Measurements from ENCODE around the gene DDX5. TPM values are rescaled to one million over a fixed set of nuclear protein-coding genes. Genes with fewer than 3 reads are reported as not detected.
A peak's percentile ranks its signal among the peaks of the same experiment; 100 is the strongest.

The DDX5 gene
- total and polyA plus RNA-seq, 2 of the 4 experiments (the other 2 are of a cell fraction), result 253 to 781 TPM

- no peak overlapping the region for H2AK9ac ChIP-seq (replicated peaks; ENCODE audit: low read depth, low read length, poor library complexity)
- no TSS peak for BruUV-seq (replicated peaks)
- peak overlapping the region; percentile 34; the same call in 1 of the 2 replicates for H3K23ac ChIP-seq (ENCODE audit: low read depth, low read length)
- CTCF ChIA-PET, result interaction anchor here (0.6 kb wide), 1 partner anchor 24 kb away, joined by 3 read pairs; no protein-coding TSS in a partner anchor
- peaks cover 50% of the 10 kb centered on the region for H4K20me1 ChIP-seq (ENCODE audit: insufficient read depth, low read length)
- H2AFZ ChIP-seq (replicated peaks; ENCODE audit: low read length, poor library complexity), result no peak overlapping the region
- intact Hi-C loops (cut with micrococcal nuclease) (no loop called here), in situ Hi-C loops (cut with MboI; ENCODE audit: low sequenced_read_pairs) (no loop called here), dilution Hi-C loops (cut with HindIII; ENCODE audit: low sequenced_read_pairs, unreplicated experiment) (no loop called here)
- TF ChIP-seq MAFK (IDR thresholded peaks at IDR 0.05; ENCODE audit: low read depth, low read length), result no peak
- no peak for TF ChIP-seq MXI1 (IDR thresholded peaks at IDR 0.05; ENCODE audit: borderline replicate concordance, low read depth, low read length)
- TF ChIP-seq SMC3 (IDR thresholded peaks at IDR 0.05; ENCODE audit: low read depth, low read length), result no peak
- TF ChIP-seq, protein P1, sequence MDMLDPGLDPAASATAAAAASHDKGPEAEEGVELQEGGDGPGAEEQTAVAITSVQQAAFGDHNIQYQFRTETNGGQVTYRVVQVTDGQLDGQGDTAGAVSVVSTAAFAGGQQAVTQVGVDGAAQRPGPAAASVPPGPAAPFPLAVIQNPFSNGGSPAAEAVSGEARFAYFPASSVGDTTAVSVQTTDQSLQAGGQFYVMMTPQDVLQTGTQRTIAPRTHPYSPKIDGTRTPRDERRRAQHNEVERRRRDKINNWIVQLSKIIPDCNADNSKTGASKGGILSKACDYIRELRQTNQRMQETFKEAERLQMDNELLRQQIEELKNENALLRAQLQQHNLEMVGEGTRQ (IDR thresholded peaks at IDR 0.05; ENCODE audit: low read depth, low read length), result no peak
- TF ChIP-seq, protein P2, sequence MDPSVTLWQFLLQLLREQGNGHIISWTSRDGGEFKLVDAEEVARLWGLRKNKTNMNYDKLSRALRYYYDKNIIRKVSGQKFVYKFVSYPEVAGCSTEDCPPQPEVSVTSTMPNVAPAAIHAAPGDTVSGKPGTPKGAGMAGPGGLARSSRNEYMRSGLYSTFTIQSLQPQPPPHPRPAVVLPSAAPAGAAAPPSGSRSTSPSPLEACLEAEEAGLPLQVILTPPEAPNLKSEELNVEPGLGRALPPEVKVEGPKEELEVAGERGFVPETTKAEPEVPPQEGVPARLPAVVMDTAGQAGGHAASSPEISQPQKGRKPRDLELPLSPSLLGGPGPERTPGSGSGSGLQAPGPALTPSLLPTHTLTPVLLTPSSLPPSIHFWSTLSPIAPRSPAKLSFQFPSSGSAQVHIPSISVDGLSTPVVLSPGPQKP (IDR thresholded peaks at IDR 0.05; ENCODE audit: borderline replicate concordance, low read depth, low read length), result no peak
- no peak for TF ChIP-seq CEBPB (IDR thresholded peaks at IDR 0.05; ENCODE audit: low read depth, low read length)
- TF ChIP-seq POLR2A (IDR thresholded peaks at IDR 0.05; ENCODE audit: low read depth, low read length), result no peak
- H3K4me2 ChIP-seq (ENCODE audit: low read depth, low read length), result no peak overlapping the region
- H3K56ac ChIP-seq (ENCODE audit: extremely low read depth, insufficient read depth, low read length), result no peak overlapping the region
- no peak overlapping the region for H2BK15ac ChIP-seq (ENCODE audit: low read depth, low read length)
- no peak overlapping the region for H3K18ac ChIP-seq (ENCODE audit: low read depth, low read length)
- no peak overlapping the region for H3K27ac ChIP-seq (ENCODE audit: insufficient read depth, low read length)
- no peak overlapping the region for H2AK5ac ChIP-seq (ENCODE audit: low read depth, low read length)
- H3K4ac ChIP-seq (ENCODE audit: low read depth, low read length), result no peak overlapping the region
- no peaks in the 10 kb centered on the region for H3K27me3 ChIP-seq (ENCODE audit: control insufficient read depth, insufficient read depth, low read length)
- H3K79me1 ChIP-seq (ENCODE audit: low read depth in 1 of 2, low read length in 2 of 2), result peaks cover 38 to 46% of the 10 kb centered on the region in 2 experiments
- no peak overlapping the region for H2BK5ac ChIP-seq (ENCODE audit: low read depth, low read length, poor library complexity, severe bottlenecking)
- H3K14ac ChIP-seq (replicated peaks; ENCODE audit: low read depth, low read length), result no peak overlapping the region
- H3K9me3 ChIP-seq (ENCODE audit: control insufficient read depth, insufficient read depth, low read length), result no peaks in the 10 kb centered on the region
- H4K91ac ChIP-seq (ENCODE audit: insufficient read depth, low read depth, low read length), result no peak overlapping the region
- no peaks in the 10 kb centered on the region for H3K9me1 ChIP-seq (ENCODE audit: insufficient read depth, low read length)
- H3K9ac ChIP-seq (ENCODE audit: low read depth, low read length), result no peak overlapping the region
- no peak overlapping the region for H4K8ac ChIP-seq (ENCODE audit: low read depth in 2 of 2, low read length in 2 of 2)
- POLR2A ChIA-PET (ENCODE audit: unreplicated experiment), result no interaction called here
- no peak for DNase-seq
- peaks cover 49% of the 10 kb centered on the region for H3K36me3 ChIP-seq (ENCODE audit: control insufficient read depth, insufficient read depth, low read length)
- no peak overlapping the region for H2BK20ac ChIP-seq (ENCODE audit: low read depth, low read length)
- H3K4me3 ChIP-seq (ENCODE audit: insufficient read depth, low read depth, low read length), result no peak overlapping the region
- no peak overlapping the region for H4K5ac ChIP-seq (ENCODE audit: low read depth, low read length)
- no CpG with 5 or more reads among the region's 7 CpGs for WGBS, 2 experiments (ENCODE audit: extremely low coverage in 2 of 2, insufficient read length in 1 of 2)
- peaks cover 2% of the 10 kb centered on the region; the same call in 1 of the 2 replicates for H3K4me1 ChIP-seq (ENCODE audit: control insufficient read depth, insufficient read depth, low read length)
- no peak for ATAC-seq (ENCODE audit: low read depth)
- H2BK120ac ChIP-seq (ENCODE audit: low read depth, low read length), result no peak overlapping the region
Observed at GRCh38 chr17:64546716-64547115, 40.6 kb upstream of the DDX5 start.

Measured in IMR-90 (cell line).